Measurements from ENCODE around the gene BCL11B.
"Not testable (repeated sequence)": the region's sequence is repeated elsewhere in the genome, so short reads cannot be mapped to it uniquely, and the experiment has no call there.

BCL11B gene

DNA sequence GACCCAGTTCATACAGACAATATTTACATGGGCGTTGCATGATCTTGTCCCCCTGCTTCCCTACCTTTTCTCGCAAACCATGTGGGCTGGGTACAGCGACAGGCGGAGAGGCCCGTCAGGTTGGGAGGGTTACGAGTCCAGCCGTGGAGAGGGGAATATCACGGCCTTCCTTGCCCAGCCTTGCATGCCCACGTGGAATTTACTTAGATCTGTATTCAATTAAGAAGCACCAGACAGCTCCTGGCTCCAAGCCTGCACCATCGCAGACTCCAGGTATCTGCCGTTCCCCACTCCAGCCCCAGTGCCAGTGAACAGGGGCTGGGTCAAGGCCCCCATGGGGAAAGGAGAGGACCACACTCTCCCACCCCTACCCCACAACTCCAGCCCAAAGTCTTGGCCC lies 29.8 kb downstream of the BCL11B start:
- no peak for FAIRE-seq
- DNase-seq (ENCODE audit: insufficient read length, low spot score) = no peak

DNA sequence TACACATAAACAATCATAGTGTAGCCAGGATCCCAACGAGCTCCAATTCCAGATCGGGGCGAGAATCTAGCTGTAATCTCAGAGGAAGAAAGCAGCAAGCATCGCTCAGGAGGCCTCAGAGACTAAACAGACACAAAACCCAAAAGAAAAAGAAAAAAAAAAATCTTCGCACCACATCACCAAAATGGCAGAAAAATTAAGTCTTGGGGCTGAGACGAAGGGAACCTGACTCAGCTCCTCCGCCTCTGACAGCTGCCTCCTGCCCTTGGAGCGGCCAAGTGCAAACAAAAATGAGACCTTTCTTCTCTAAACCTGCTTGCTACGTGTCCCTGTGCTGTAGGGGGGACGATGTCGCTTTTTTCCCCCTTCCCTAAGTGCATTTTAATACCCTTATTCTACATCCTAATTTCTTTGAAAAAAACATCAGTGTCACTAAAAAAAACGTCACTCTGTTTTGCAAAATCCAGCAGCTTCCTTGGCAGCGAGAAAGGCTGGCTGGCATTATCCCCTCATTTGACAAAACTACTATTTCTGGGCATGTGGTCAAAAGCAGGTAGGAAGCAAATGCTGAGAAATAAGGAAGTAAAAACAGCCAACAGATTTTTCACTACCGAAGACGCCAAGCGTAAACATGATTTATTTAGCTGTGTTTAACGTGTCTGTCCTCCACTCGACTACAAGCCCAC lies 30.5 kb downstream of the BCL11B start:
- no peak for FAIRE-seq
- DNase-seq (ENCODE audit: insufficient read length, low spot score) = no peak

DNA sequence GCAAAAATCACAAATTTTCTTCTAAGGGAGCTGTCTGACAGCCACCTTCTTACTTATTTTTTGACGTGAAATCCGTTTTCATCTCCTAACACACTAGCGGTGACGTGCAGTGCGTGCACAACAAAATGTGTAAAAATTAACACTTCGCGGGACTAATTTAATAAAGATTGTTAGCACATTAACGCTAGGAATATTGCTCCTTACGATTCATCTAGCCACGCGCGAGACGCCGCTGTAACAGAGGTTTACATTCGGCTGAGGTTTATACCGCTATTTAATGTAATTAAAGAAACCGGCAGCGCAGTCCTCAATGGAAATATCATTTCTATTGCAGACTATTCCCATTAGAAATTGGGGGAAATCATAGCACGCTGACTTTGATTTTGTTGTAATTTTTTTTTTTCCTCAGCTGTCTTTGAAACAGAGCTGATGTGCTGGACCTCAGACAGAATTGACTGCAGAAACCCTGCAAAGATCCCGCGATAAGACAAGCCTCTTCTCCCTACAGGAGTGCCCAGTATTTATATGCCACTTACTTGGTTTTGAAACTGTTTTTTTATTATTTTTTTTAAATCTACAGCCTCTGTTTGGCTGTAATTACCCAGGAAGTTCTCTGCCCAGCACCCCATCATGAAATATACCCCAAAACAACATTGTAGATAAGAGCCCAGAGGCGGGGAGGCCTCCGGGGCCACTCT lies 31.2 kb downstream of the BCL11B start:
- no peak for FAIRE-seq
- no peak for DNase-seq (ENCODE audit: insufficient read length, low spot score)

DNA sequence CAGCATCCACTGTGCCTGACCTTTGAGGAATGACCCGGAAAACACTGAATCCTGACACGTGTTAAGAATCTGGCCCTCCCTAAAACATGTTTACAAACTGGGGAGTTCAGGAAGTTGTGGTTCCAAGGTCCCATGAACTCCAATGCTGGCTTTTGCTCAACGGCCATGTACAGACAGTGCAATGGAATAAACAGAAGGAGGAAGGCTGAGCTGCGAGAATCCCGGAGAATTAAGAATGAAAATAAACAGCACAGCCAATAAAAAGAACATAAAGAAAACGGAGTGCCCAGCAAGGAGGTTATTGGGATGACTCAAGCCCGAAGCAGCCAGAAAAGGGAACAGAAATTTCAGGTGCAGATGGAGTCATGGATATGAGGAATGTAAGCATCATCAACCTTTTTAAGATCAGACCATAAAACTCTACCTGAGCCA lies 32.3 kb downstream of the BCL11B start:
- DNase-seq (ENCODE audit: insufficient read length, low spot score) = no peak
- FAIRE-seq = no peak

DNA sequence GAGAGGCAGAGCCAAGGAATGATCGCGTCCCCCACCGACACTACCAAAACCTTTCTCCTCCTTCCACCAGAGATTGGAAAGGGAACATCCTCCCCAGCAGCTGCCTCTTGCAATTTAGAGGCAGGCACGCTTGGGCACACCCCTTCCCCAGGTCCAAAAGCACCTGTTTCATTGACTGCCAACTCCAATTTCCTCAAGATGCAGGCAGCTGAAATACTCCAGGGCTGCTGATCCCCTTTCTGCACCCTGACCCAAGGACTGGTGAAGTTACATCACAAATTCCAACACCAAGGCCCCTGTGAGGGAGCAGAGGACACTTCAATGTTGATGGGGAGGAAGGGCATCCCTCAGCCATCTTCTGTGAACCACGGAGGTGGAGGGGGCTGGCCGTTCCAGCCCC lies 33.8 kb downstream of the BCL11B start:
- FAIRE-seq (no peak), DNase-seq (ENCODE audit: insufficient read length, low spot score) (no peak)

DNA sequence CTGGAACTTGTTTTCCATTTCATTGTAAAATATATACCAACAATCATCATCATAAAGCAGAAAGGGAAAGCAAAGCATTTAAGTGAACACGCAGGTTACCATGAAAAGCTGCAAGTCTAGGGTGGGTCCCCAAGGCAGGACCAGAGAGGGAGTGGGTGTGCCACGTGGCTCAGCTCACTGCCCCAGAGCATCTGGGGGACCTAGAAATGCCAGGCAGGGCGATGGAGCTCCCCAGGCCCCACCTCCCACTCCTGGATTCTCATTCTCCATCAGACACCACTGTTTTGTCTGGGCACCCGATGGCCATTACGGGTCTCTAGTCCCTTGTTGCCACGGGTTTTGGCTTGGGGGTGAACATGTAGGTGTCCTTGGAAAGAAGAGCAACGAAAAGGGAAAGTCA lies 34.7 kb downstream of the BCL11B start:
- no peak for FAIRE-seq
- DNase-seq (ENCODE audit: insufficient read length, low spot score) = no peak

DNA sequence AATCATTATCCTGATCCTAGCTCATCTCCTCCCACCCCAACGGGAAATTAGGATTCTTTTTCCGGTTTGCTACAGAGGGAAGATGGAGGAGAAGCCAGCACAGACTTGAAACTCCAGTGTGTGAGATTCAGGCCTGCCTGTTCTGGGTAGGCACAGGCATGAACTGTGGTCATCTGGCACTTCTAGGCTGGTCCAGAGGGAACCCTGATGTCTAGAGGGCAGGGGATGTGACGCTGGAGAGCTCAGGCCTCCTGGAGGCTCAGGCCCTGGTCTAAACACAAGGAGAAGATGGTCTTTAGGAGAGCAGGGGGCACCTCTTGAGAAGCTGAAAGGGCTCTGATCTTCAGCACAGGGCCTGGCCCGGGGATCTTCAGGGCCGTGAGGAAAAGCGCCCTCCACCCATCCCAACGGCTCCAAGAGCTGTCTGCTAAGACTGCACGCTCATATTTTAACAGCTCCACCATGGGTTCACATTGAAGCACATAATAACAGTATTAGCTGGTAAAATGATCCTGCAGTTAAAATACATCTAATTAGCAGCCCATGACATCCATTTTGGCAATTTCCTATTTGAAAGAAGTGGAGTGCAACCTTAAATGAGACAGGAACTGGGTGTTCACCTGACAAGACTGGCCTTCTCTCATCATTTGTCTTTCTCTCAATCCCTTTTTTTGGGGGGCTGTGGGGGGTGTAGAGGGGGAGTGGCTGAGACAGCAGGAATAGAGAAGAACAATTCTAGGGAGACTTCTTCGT lies 35.4 kb downstream of the BCL11B start:
- FAIRE-seq = no peak

DNA sequence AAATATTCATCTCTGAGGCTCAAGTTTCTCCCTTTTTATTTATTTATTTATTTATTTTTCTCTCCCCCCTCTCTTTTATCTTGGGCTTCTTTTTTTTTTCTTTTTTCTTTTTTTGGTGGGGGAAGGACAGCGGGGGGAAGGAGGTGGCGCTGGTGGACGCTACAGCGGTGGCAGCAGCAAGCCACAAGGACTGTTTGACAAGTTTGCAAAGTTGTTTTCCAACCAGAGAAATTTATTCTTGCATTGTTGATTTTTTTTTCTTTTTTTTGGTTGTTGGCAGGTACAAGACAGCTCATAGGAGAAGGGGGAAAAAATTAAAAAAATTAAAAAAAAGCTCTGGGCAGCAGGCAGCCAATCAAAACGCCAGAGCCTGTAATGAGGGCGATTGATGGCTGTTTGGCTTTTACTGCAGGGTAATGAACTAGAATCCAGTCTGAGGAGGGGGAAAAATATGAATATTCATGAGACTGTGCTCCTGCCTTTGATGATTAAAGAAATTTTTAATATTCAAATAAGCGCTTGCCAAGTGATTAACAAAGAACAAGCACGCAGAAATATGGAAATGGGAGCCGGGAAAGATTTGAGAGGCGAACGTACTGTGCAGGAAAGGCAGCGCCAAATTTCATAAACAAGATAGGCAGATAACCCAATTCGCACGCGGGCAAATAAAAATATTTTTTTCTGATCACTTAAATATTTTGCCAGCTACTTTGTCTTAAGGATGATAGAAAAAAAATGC lies 36.2 kb downstream of the BCL11B start:
- DNase-seq (ENCODE audit: insufficient read length, low spot score) = no peak
- FAIRE-seq = no peak

More for the DNA sequence above, 35.4 kb downstream of the BCL11B start:
- DNase-seq (ENCODE audit: insufficient read length, low spot score) = no peak

DNA sequence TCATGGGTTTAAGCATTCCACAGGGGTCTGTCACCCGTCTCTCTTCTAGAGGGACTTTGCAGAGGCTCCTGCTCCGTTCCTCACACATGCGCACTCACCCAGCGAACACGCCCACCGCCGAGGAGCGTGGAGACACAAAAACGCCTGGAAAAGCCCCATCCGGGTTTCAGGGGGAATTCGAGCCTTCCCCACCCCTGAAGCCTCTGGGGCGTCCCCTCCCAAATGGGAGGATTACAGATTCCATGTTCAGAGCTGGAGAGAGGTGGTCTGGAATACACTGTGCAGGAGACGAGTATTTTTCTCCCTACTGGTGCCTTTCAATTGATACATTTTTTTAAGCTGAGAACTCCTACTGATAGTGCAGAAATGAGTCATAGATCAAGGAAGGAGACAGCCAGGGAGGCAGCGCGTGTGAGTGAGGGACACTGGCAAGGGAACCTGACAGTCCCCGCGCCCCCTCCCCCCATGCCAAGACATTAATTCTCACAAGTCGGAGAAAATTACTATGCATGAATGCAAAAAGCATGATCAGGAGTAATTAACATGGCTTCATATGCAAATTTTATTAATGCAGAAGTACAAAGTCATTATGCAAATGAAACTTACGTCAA lies 36.9 kb downstream of the BCL11B start:
- DNase-seq (ENCODE audit: insufficient read length, low spot score) = peak; percentile 39
- FAIRE-seq = no peak

DNA sequence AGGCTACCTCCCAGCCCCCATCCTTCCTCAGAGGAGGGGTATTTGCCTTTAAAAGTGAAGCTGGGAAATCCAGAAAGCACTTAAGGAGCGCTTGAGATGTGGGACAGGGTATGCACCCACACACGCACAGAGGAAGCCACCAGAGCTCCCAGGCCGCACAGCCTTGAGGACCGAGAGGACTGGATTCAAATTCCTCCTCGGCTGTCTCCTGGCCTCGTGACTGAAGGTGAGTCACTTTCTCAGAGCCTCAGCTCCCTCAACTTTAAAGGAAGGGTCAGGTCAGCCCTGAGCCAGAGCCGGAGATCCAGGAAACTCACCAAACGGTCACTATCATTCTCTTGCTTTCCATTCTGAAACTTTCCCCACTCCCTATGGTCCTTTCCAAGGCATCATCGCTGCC lies 37.6 kb downstream of the BCL11B start:
- DNase-seq (ENCODE audit: insufficient read length, low spot score) (no peak), FAIRE-seq (no peak)

DNA sequence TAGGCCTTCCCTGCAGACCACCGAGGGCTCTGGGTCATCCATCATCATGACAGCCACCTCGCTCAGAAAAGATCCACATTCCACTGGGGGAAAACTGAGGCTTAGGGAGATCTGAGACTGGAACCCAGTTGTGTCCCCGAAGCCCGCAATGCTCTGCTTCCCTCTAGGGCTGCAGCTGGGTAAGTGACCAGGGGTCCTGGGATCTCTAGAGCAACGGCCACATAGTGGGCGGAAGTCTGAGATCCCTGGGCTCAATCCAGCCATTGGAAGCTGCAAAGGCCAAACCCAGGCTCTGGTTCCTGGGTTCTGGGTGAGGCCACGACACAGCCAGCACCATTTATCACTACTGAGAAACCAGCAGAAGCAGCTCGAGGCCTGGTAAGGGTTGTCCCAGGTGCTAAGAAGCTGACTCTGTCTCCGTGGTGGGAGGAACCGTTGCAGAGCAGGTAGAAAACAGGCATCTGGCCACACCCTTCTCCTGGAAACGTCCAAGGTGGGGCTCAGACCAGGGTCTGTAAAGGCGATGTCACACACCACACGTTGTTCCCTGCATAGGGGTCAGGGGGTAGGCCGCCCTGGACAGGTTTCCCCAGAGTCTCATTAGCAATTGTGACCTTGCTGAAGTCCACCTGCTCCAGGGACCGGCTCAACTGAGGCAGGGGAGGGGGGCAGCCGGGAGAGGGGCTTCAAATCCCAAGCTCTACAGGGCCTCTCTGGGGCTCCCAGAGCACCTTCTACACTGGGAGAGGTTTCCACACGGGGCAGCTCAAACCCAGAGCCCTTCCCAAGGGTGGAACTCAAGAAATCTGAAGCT lies 38.6 kb downstream of the BCL11B start:
- FAIRE-seq (no peak), DNase-seq (ENCODE audit: insufficient read length, low spot score) (no peak)

DNA sequence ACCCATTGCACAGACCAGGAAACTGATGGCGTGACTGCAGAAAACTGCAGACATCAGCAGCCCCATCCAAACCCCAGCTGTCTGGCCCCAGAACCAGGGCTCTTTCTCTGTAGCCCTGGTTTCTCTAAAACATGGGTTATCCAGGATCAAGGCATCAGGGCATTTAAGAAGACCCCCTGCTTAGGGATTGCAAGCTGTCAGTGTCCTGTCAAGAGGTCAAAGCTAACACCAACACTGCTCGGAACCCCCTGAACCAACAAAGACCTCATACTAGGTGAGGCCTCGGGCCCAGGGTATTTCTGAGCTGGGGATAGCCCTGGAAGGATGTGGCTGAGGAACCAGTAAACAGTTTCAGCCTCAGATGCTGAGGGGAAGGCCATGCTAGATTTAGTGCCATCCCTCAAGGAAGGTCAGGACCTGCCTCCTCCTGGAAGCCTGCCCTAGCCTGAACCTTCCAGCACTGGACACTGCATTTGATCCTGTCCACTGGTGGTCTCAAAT lies 39.2 kb downstream of the BCL11B start:
- no peak for DNase-seq (ENCODE audit: insufficient read length, low spot score)
- no peak for FAIRE-seq

DNA sequence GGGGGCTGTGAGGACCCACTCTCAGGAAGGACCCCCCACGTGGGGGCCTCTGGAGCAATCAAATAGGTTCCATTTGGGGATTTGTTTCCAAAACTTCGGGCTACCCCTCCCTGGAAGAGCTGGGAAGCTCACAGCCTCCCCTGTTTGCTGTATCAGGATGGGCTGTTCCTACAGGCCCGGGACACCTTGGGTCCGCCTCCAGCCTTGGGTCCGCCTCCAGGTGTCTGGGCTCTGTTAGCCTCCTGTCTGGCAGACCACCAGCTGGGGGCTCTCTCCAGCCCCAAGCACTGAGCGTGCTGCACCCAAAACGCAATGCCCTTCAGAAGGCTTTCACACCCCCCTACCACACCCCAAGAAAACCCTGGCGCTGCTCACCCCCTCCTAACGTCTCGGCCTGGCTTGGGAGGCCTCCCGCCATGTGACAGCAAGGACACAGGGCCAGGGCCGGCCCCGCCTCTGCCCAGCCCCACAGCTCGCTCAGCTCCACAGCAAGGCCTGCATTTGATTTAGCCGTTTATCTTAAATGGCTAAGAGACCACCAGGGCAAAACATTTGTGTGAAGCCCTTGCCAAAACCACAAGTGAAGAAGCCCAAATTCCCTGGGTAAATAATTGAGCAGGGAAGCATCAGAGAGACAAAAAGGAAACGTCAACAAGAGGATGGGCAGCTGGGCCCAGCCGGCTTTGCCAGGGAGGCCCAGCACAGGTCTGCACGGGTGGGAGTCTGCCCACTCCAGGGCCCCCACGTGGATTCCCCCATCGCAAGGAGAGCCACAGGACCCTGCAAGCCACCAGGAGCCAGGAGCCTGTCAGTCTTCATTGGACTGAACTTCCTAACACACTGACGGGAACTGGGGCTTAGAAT lies 39.9 kb downstream of the BCL11B start:
- DNase-seq (ENCODE audit: insufficient read length, low spot score) = peak; percentile 23
- no peak for FAIRE-seq

DNA sequence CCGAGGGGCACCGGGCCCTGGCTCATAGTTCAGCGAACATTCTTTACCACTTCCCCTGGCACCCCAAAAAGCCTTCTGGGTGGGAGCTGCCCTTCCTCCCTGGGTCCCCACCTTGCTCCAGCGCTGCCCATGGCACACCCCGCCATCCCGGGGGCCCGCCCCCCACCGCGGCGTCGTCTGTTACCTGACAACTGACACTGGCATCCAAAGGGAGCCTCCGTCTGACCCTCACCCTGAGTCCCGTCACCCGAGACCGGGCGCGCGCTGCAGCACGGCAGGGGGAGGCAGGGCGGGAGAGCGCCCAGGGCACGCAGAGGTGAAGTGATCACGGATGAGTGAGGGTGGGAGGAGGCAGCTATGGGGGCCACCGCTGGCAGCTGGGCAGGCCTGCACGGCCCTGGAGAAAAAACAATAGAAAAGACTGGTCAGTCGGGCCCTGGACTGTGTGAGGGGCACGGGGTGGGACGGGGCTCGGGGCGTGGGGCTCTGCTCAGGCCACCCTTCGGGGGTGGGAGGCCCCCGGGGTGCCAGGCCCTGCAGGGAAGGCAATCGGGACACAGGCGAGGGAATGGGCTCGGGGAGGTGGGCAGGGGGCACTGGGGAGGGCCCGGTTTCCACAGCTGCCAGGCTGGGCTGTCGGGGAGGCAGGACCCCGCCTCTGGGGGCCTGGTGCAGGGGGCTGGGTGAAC lies 40.7 kb downstream of the BCL11B start:
- no peak for FAIRE-seq
- DNase-seq (ENCODE audit: insufficient read length, low spot score) = no peak

DNA sequence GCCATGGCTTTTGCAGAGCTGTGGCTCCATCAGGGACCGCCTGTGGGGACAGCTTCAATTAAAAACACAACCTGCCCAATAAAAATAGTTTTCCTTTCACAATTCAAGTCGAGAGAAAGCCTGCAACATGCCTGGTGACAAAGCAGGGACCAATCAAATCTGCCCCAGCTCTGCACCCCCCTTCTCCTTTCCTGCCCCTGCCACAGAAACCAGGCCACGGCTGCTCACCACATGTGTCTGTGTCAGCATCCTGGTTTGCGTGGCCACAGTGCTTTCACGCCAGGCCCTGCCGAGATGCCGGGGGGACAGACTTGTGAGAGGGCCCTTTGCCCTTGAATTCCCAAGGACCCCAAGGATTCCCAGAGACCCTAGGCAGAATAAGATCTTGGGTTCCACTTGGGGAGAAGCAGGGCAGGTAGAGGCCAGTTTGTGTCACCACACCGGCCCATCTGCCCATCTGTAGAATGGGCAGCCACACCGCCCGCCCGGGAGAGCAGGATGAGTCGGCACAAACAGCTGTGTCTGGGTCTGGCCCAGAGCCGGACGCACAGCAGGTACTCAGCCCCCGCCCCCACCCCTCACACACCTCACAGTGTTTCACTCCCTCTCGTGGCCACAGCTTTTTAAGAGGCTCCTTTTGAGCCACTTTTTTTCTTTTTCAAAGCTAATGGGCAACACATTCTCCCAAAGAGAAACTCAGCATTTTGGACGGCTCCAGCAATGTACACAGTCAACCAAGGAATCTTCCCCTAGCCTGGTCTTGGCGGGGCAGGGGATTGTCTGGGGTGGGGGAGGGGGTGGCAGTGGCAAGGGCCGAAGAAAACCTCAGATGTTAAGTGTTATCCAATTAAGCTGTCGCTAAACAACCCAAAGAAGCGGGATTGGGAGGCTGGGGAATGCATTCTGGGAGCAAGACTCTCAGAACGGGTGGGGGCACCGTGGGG lies 41.5 kb downstream of the BCL11B start:
- DNase-seq (ENCODE audit: insufficient read length, low spot score) = no peak
- FAIRE-seq = no peak

DNA sequence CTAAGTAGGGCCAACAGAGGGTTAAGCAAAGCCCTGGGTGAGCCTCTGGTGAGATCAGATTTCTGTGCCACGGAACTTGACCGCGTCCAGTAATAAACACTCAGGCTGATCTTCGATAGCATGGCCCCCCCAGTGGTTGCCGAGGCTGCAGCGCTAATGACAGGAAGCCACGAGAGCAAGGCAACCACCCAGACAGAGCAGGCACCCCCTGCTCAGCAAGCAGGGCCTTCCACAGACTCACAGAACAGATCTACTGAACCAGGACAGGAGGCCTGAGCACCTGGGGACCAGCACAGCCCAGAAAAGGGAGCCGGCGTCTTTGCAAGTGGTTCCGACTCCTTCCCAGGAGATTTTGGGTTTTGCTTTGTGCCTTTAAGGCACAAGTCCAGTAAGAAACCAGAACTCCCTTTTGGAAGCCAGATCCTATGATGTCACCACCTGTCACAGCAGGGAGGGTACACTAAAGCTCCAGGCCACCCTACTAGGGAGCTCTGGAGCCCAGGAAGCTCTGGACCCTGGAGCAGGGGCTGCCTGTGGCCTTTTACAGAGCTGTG lies 42.3 kb downstream of the BCL11B start:
- DNase-seq (ENCODE audit: insufficient read length, low spot score) (no peak), FAIRE-seq (no peak)

DNA sequence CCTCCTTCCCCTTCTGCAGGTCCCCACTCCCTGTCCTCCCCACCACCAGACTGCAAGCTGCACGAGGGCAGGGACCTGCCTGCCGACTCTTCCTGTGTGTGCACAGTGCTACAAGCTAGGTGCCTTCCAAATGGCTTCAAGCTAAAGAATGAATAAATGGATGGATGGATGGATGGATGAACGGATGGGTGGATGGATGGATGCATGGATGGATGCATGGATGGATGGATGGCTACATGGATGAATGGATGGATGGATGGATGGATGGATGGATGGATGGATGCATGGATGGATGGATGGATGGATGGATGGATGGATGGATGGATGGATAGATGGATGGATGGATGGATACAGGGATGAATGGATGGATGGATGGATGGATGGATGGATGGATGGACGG lies 43.2 kb downstream of the BCL11B start:
- not testable (repeated sequence) for FAIRE-seq; DNase-seq (ENCODE audit: insufficient read length, low spot score)

All from HTR-8/SVneo (cell line).